Activated naive CD4-positive, alpha-beta T cell treated with anti-CD3 and anti-CD28 coated beads, Interleukin-2, amount 50 U/mL, for 72 hours (primary cell): ENCODE results near the gene SMU1. TPM values are rescaled to one million over a fixed set of nuclear protein-coding genes. Genes with fewer than 3 reads are reported as not detected.
A peak's percentile ranks its signal among the peaks of the same experiment; 100 is the strongest.

Experiments used
- ATAC-seq, 2 donors: fragments of 150-1000 bp; cut with Tn5 transposase; 2 replicates each; pipeline ENCODE4 v1.10.0; 2021; ENCODE audit warnings: mild to moderate bottlenecking in 2 of 2, moderate library complexity in 2 of 2
- DNase-seq, 2 donors: peaks; one replicate each; pipeline ENCODE4 v3.0.0; 2021 to 2022; ENCODE audit warnings: low spot score in 2 of 2
- H3K27ac Mint-ChIP-seq, 2 donors: one replicate each; pipeline ENCODE4 v1.8.0; 2022; ENCODE audit warnings: mild to moderate bottlenecking in 2 of 2, mixed read lengths in 2 of 2
- H3K36me3 Mint-ChIP-seq, 2 donors: one replicate each; pipeline ENCODE4 v1.8.0; 2022; ENCODE audit warnings: mixed read lengths in 2 of 2
- H3K9me3 Mint-ChIP-seq, 2 donors: one replicate each; pipeline ENCODE4 v1.8.0; 2022; ENCODE audit warnings: mixed read lengths in 2 of 2
- total RNA-seq, 2 donors: library from RNA; stranded (reverse); gene quantifications; one replicate each; pipeline ENCODE4 v1.2.3, GENCODE V29; 2022

The SMU1 gene
- total RNA-seq, 2 donors from 2014 or later, result 26.1 to 28.9 TPM

GRCh38 chr9:33082128-33082527 is 5.7 kb upstream of the SMU1 start:
- ATAC-seq (peak; percentile 9 to 17), DNase-seq (peak in 1 of 2 donors; percentile 14)
- Mint-ChIP-seq H3K36me3 (no peaks in the 10 kb centered on the region), H3K27ac (peak overlapping the region in 1 of 2 donors; percentile 69), H3K9me3 (no peaks in the 10 kb centered on the region)

- Mint-ChIP-seq H3K9me3 (no peaks in the 10 kb centered on the region), H3K27ac (no peak overlapping the region), H3K36me3 (peaks cover 4% of the 10 kb centered on the region in 2 donors)
- DNase-seq (peak in 1 of 2 donors; percentile 57), ATAC-seq (peak; percentile 59 to 61)
Measured at GRCh38 chr9:33081128-33081851, 4.8 kb upstream of the SMU1 start.

DNA sequence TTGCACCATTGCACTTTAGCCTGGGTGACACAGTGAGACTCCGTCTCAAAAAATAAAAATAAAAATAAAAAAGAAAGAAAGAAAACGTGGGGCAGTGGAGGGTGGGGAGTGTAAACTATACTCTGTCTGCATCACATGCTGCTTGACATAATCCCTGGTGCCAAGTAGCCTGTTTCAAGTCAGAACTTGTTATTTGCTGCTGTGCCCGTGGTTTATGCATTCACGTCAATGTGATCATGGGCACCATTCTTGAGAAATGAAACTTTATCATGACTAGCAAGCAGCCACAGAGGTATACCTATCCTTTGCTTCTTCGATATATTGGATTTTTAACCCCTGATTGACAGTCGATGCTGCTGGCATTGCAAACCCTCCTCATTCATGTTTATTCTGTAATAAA is 4.1 kb upstream of the SMU1 start:
- Mint-ChIP-seq H3K9me3 (no peaks in the 10 kb centered on the region), H3K27ac (no peak overlapping the region), H3K36me3 (peaks cover 6% of the 10 kb centered on the region in 2 donors)
- peak in 1 of 2 donors; percentile 14 for ATAC-seq
- DNase-seq, result no peak

DNA sequence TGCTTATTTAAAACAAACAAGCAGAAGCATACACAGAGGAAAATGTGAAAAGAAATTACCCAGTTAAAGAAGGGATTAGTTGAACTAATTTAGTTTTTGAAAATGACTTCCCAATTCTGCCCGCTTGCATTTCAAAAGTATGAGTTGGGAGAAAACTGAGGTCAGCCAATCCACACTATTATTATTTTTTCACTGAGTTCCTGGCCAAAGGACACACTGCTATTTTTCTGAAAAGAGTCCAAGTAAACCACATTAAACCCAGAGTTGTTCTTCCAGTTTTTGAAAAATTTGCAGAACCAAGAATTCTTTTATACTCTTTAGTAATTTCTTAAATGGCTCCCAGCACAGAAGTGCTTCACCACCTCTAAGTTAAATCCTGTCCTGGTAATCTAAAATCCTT is 7.5 kb downstream of the SMU1 start:
- Mint-ChIP-seq H3K36me3 (peaks cover 14 to 21% of the 10 kb centered on the region in 2 donors), H3K9me3 (no peaks in the 10 kb centered on the region), H3K27ac (peak overlapping the region in 1 of 2 donors; percentile 30)

DNA sequence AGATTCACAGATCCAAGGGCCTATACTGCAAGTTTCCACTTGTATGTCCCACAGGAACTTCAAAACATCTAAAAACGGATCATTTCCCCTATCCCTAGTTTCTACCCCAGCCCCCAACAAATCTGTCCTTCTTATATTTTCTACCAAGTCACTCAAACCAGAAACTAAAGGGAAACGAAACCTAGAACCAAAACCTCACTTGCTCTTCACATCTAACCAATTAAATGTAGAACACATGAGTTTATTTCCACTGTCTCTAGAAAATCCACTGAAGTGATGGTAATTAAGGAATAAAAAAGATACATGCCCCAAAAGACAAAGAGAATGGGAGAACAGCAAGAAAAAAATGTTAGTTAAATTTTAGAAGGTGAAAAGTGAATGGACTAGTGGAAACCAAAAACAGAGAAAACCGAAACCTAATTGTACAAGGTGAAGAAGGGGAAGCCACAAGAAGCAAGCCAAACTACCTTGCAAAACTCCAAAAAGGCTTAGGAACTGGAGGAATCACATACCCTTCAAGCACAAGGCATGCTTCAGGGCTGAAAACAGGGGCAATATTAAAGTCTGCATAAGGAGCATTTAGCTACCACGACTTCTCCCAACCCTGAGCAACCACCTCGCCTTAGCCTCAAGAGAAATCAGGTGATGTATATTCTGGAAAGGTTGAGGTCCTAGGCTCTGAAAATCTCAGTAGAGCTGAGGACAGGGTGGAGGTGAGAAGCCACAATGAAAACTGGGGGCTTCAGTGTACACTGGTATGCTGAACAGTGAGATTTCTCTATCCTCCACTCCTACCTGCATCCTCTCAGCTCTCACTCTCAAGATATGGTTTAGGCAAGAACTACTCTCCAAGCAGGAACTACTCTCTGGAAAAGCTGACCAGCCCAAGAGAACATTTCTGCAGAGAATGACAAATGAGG is 11.1 kb downstream of the SMU1 start:
- Mint-ChIP-seq H3K27ac (peak overlapping the region in 1 of 2 donors; percentile 41), H3K9me3 (no peaks in the 10 kb centered on the region), H3K36me3 (peaks cover 5 to 6% of the 10 kb centered on the region in 2 donors)
- no peak for ATAC-seq
- DNase-seq, result no peak

More for the DNA sequence above, 7.5 kb downstream of the SMU1 start:
- ATAC-seq (no peak), DNase-seq (no peak)

DNA sequence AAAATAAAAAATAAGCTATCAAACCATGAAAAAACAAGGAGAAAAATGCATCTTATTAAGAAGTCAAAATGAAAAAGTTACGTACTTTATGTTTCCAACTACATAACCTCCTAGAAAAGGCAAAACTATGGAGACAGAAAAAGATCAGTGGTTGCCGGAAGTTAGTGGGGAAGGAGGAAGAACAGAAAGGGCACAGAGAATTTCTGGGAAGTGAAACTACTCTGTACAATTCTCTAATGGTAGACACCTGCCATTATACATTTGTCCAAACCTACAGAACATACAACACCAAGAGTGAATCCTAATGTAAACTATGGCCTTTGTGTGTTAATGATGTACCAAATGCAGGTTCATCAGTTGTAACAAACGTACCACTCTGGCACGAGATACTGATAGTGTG is 25.3 kb downstream of the SMU1 start:
- Mint-ChIP-seq H3K27ac (no peak overlapping the region), H3K9me3 (no peaks in the 10 kb centered on the region), H3K36me3 (peaks cover 14 to 28% of the 10 kb centered on the region in 2 donors)
- ATAC-seq, result no peak
- DNase-seq, result no peak

GRCh38 chr9:33049680-33050361 is 26.7 kb downstream of the SMU1 start:
- Mint-ChIP-seq H3K27ac (peak overlapping the region in 1 of 2 donors; percentile 60), H3K36me3 (peaks cover 14 to 32% of the 10 kb centered on the region in 2 donors), H3K9me3 (no peaks in the 10 kb centered on the region)
- ATAC-seq, result peak; percentile 82 to 94
- no peak for DNase-seq

DNA sequence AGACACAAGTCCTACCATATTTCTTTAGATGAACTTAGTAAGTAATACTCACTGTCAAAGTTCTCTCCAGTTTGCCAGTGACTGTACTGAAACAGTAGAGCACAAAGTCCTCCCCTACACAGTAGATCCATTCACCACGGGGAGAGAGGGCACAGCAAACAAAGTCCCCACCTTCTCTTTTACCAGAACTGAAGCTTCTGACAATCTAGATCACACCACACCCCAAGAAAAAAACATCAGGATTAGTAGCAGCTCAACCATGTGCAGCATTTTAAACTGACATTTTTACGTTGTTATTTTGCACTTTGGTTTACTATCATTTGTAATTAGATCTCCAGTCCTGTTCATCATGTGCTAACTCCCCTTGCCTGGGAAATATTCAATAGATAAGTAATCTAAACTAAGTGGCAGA is 28.4 kb downstream of the SMU1 start:
- Mint-ChIP-seq H3K27ac (peak overlapping the region in 1 of 2 donors; percentile 75), H3K9me3 (no peaks in the 10 kb centered on the region), H3K36me3 (peaks cover 14 to 25% of the 10 kb centered on the region in 2 donors)
- ATAC-seq (no peak), DNase-seq (no peak)

- Mint-ChIP-seq H3K27ac (no peak overlapping the region), H3K36me3 (peaks cover 10 to 20% of the 10 kb centered on the region in 2 donors), H3K9me3 (no peaks in the 10 kb centered on the region)
- DNase-seq, result no peak
- no peak for ATAC-seq
Measured at GRCh38 chr9:33046061-33046460, 30.4 kb downstream of the SMU1 start.

GRCh38 chr9:33044677-33045282 is 31.7 kb downstream of the SMU1 start:
- H3K36me3 Mint-ChIP-seq, result peaks cover 10 to 19% of the 10 kb centered on the region in 2 donors

GRCh38 chr9:33044162-33044673 is 32.3 kb downstream of the SMU1 start:
- Mint-ChIP-seq H3K9me3 (no peaks in the 10 kb centered on the region), H3K27ac (peak overlapping the region; percentile 44 to 75), H3K36me3 (peaks cover 10 to 14% of the 10 kb centered on the region in 2 donors)
- DNase-seq (peak; percentile 53 to 76), ATAC-seq (peak; percentile 70 to 87)

More at GRCh38 chr9:33044677-33045282, 31.7 kb downstream of the SMU1 start:
- ATAC-seq (peak in 1 of 2 donors; percentile 2), DNase-seq (no peak)
- Mint-ChIP-seq H3K9me3 (no peaks in the 10 kb centered on the region), H3K27ac (peak overlapping the region in 1 of 2 donors; percentile 75)

DNA sequence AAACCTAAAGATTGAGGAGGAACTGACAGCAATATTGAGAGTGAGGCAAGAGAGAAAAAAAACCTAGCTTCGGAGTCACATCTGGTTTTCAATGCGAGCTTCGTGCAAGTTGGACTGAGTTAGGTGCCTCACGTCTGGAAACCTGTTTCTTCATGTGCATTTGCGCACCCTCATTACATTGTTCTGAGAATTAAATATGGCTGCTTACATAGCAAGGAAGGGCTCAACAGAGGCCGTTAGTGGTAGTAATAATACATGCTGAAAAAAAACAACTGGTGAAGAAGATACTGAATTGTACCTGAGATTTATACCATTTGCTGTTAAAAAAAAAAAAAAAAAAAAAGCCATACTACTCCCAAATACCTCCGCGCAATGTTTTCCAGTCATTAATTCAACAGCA is 32.8 kb downstream of the SMU1 start:
- DNase-seq (no peak), ATAC-seq (peak in 1 of 2 donors; percentile 4)
- Mint-ChIP-seq H3K27ac (peak overlapping the region; percentile 60 to 75), H3K36me3 (peaks cover 10 to 15% of the 10 kb centered on the region in 2 donors), H3K9me3 (no peaks in the 10 kb centered on the region)

GRCh38 chr9:33042473-33042872 is 34.0 kb downstream of the SMU1 start:
- H3K9me3 Mint-ChIP-seq, result no peaks in the 10 kb centered on the region
- peaks cover 4 to 21% of the 10 kb centered on the region in 2 donors for H3K36me3 Mint-ChIP-seq

DNA sequence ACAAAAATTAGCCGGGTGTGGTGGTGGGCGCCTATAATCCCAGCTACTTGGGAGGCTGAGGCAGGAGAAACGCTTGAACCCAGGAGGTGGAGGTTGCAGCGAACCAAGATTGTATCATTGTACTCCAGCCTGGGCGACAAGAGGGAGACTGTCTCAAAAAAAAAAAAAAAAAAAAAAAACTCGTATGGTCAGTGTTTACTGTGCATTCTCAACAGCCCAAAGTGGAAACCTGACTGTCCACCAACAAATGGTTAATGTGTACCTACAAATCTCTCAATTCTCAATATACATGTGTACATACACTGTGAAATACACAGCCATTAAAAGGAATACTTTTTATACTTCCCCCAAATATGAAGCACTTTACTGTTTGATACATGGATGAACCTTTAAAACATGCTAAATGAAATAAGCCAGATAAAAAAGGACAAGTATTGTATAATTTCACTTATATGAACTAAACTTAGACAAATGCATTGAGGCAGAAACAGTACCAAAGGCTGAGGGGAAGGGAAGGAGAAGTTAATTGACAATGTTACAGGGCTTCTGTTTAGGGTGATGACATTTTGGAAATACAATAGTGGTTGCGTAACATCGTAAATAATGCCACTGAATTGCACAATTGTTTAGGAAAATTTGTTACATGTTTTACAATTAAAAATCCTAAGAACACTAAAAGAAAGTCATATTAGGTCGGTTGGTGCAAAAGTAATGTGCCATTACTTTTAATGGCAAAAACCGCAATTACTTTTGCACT is 34.9 kb downstream of the SMU1 start:
- ATAC-seq, result no peak
- peaks cover 4 to 20% of the 10 kb centered on the region in 2 donors for H3K36me3 Mint-ChIP-seq

More at GRCh38 chr9:33042473-33042872, 34.0 kb downstream of the SMU1 start:
- DNase-seq (no peak), ATAC-seq (no peak)
- no peak overlapping the region for H3K27ac Mint-ChIP-seq

DNA sequence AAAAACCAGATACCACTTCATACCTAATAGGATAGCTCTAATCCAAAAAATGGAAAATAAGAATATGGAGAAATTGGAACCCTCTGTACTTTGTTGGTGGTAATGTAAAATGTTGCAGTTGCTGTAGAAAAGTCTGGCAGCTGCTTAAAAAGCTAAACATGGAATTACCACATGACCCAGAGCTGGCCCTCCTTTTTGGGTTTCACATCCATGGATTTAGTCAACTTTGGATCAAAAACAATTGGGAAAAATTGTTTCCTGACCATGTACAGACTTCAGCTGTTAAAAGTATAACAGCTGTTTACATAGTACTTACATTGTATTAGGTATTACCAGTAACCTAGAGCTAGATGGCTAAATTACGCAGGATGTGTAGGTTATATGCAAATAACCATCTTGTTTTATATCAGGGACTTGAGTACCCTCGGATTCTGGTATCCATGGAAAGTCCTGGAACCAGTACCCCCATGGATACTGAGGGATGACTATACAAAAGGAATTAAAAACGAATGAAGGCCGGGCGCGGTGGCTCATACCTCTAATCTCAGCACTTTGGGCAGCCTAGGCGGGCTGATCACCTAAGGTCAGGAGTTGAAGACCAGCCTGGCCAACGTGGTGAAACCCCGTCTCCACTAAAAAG is 35.6 kb downstream of the SMU1 start:
- H3K36me3 Mint-ChIP-seq, result peaks cover 11 to 24% of the 10 kb centered on the region in 2 donors
- no peak for DNase-seq
- no peak overlapping the region for H3K27ac Mint-ChIP-seq
- no peak for ATAC-seq
- H3K9me3 Mint-ChIP-seq, result no peaks in the 10 kb centered on the region

More for the DNA sequence above, 34.9 kb downstream of the SMU1 start:
- Mint-ChIP-seq H3K27ac (no peak overlapping the region), H3K9me3 (no peaks in the 10 kb centered on the region)
- DNase-seq, result no peak
